Karpas-422 (cell line): ENCODE data around the gene SAP30. TPM values are rescaled to one million over a fixed set of nuclear protein-coding genes. Genes with fewer than 3 reads are reported as not detected.

Experiments
- total RNA-seq: library from RNA; depleted of rRNA; stranded (reverse); fragments of >200 nt; shearing (Covaris generic); gene quantifications from 2 replicates; pipeline ENCODE4 v1.2.3, GENCODE V29; 2014; ENCODE audit warnings: low replicate concordance; rRNA removed

Gene SAP30
- total RNA-seq, 1 experiment from 2014 or later: 2.0 TPM

Other genes with a start within 250 kb of the SAP30 start
- gene GALNT7, start 202.1 kb upstream of the SAP30 start, total RNA-seq: 17.0 and 28.9 TPM in 2 replicates
- 101 and 155 TPM in 2 replicates for gene HMGB2, start 36.6 kb upstream of the SAP30 start, total RNA-seq
- not detected in 2 replicates for gene SCRG1, start 28.2 kb downstream of the SAP30 start, total RNA-seq
- gene HAND2, start 159.3 kb downstream of the SAP30 start, total RNA-seq: not detected in 2 replicates